Epithelial cell of esophagus (primary cell): ENCODE measurements around the gene TRPC6.

Source experiments
- DNase-seq: peaks from one replicate; pipeline ENCODE4 v3.0.0; 2010; ENCODE audit warnings: low read depth
- H3K4me3 ChIP-seq: 2 replicates; pipeline ENCODE4 v1.5.1; 2011; ENCODE audit warnings: mild to moderate bottlenecking, low read length, control low read depth
- TF ChIP-seq, protein P1 (sequence below): IDR thresholded peaks from 2 replicates; pipeline ENCODE4 v1.5.1; 2011; ENCODE audit warnings: low read depth, mild to moderate bottlenecking, low read length, control low read depth, inconsistent platforms; ENCODE audit not compliant: insufficient read depth; ENCODE audit errors: missing control alignments

The TRPC6 gene

DNA sequence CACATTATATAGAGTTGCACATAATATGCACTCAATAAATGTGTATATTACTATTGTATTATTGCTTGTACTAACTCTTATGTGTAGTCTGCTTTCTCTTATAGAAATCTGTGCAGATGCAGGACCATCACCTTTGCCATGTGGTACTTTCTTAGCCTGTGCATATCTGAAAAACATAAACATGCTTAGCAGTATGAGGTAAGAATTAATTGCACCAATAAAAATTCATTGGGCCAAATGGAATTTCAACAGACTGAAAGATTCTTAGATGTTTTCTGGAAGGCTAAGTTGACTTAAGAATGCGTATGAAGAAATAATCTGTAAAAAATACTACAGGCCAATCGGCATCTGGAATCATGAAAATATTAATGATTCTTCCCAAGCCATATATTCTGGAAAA lies 55.3 kb downstream of the TRPC6 start:
- H3K4me3 ChIP-seq: no peak overlapping the region
- no peak for DNase-seq
- TF ChIP-seq, protein P1, sequence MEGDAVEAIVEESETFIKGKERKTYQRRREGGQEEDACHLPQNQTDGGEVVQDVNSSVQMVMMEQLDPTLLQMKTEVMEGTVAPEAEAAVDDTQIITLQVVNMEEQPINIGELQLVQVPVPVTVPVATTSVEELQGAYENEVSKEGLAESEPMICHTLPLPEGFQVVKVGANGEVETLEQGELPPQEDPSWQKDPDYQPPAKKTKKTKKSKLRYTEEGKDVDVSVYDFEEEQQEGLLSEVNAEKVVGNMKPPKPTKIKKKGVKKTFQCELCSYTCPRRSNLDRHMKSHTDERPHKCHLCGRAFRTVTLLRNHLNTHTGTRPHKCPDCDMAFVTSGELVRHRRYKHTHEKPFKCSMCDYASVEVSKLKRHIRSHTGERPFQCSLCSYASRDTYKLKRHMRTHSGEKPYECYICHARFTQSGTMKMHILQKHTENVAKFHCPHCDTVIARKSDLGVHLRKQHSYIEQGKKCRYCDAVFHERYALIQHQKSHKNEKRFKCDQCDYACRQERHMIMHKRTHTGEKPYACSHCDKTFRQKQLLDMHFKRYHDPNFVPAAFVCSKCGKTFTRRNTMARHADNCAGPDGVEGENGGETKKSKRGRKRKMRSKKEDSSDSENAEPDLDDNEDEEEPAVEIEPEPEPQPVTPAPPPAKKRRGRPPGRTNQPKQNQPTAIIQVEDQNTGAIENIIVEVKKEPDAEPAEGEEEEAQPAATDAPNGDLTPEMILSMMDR: no peak

DNA sequence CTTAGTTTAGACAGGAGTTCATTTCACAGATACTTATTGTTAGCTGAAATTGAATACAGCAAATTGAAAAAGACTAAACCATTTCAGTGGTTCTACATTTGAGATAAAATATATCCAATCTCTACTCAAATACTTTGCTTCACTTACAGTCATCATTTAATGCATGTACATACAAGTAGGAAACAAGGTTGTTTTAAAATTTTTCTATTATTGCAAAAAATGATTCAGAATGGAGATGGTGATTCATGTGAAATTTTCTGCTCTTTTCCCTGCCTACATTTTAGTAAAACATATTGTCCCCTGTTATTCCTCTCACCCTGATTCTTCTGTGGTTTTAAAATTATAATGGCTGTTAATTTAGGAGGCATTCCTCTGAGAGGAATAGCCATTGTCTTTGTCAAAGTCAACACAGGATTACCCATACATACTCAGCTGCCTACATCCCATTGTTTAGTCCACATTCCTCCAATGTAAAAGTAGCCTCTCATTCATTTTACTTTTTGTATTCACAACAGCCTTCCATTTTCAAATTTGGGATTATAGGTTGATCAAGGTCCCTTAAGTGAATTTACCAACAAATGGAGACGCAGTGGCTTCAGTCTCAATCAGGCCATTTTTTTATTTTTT lies 60.1 kb downstream of the TRPC6 start:
- peak; percentile 18 for DNase-seq
- TF ChIP-seq, protein P1: no peak

DNA sequence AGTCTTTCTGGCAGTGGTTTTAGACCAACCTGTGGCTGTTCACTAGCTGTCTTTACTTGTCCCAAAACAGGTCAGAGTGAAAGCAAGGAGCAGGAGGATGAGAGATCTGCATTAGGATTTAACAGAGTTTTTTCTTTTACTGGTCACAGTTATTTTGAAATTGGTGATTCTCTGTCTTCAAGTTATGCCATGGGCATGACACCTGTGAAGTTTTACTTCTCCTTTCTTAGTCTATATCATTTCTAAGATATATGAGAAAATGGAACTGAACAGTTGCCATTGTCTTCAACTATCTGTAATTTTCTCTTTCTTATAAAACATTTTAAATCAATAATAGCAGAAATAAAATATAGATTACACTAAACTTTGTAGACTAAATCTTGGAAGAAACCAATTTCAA lies 60.6 kb downstream of the TRPC6 start:
- H3K4me3 ChIP-seq: no peak overlapping the region
- TF ChIP-seq, protein P1: no peak
- DNase-seq: no peak

More for the DNA sequence above, 60.1 kb downstream of the TRPC6 start:
- no peak overlapping the region for H3K4me3 ChIP-seq

DNA sequence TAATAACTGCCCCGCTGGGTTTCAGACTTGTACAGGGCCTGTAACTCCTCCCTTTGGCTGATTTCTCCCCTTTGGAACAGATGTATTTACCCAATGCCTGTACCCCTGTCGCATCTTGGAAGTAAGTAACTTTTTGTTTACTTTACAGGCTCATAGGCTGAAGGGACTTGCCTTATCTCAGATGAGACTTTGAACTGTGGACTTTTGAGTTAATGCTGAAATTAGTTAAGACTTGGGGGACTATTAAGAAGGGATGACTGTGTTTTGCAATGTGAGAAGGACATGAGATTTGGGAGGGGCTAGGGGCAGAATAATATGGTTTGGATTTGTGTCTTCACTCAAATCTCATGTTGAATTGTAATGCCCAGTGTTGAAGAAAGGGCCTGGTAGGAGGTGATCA lies 62.0 kb downstream of the TRPC6 start:
- no peak overlapping the region for H3K4me3 ChIP-seq
- TF ChIP-seq, protein P1: no peak
- no peak for DNase-seq

DNA sequence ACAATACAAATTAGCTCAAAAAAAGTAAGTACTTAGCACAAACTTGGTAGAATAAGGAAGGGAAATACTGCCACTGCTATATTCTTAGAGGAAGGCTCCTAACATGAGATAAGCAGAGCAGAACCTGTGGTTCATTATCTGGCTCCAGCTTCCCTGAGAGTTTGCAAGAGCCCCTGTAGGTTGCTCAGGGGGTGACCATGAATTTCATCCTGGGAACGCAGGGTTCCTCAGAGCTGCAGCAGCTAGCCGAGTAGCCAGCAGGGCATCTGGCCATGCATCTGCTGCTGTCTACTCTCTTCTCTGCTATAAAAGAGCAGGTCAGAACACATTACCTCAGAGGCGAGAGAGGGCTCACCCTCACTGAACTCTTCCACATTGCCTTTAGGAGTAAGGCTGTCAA lies 67.3 kb downstream of the TRPC6 start:
- no peak overlapping the region for H3K4me3 ChIP-seq
- no peak for DNase-seq
- TF ChIP-seq, protein P1: no peak

DNA sequence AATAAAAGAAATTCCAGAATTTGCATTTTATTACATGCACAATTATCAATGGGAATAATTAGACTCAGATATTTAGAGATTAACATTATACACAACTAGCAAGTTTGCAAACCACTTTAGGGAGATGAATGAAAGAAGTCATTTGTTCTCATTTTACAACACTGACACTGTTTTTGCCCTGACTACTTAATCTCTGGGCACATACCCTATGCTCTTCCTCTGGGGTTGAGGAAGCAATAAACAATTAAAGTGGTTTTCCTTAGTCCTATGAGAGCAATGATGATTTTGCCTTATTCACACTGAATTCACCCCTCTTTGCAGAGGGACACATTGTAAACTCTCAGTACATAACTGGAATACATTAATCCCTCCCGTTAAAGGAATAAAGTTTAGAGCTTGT lies 72.7 kb downstream of the TRPC6 start:
- no peak overlapping the region for H3K4me3 ChIP-seq
- TF ChIP-seq, protein P1: no peak
- no peak for DNase-seq

DNA sequence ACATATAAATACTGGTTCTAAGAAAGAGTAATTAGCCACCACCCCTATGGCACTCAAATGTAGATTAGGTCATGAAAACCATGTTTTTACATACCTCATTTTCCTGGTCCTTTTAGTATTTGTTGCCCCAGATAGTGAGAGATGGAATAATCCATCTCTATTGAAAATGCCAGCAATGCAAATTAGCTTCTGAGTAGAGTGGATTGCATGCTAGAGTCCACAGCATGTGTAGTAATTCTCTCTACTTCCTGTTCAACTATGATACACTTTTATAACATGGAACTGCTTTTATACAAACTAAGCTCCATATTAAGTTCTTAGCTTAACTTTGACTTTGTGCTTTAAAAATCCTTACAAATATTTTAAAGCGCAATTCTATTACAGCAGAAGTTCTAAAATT lies 73.2 kb downstream of the TRPC6 start:
- no peak for DNase-seq
- TF ChIP-seq, protein P1: no peak
- no peak overlapping the region for H3K4me3 ChIP-seq
